ENCODE results near the gene RAPGEF6. TPM values are rescaled to one million over a fixed set of nuclear protein-coding genes. Genes with fewer than 3 reads are reported as not detected.
"Not testable (repeated sequence)": the region's sequence is repeated elsewhere in the genome, so short reads cannot be mapped to it uniquely, and the experiment has no call there.

The RAPGEF6 gene
- polyA plus RNA-seq, 12 donors: 7.6 to 49.3 (median 10.9) TPM

- no peak for DNase-seq
Measured at GRCh38 chr5:131511934-131512333, 123.1 kb downstream of the RAPGEF6 start.

- DNase-seq: no peak
Measured at GRCh38 chr5:131509801-131510200, 125.2 kb downstream of the RAPGEF6 start.

- no peak for DNase-seq
Measured at GRCh38 chr5:131505237-131505908, 129.7 kb downstream of the RAPGEF6 start.

GRCh38 chr5:131496400-131496713 lies 138.7 kb downstream of the RAPGEF6 start:
- DNase-seq: no peak

- DNase-seq: no peak
Measured at GRCh38 chr5:131495536-131496399, 139.3 kb downstream of the RAPGEF6 start.

GRCh38 chr5:131491749-131492148 lies 143.3 kb downstream of the RAPGEF6 start:
- no peak for DNase-seq

- DNase-seq: peak; percentile 15
Measured at GRCh38 chr5:131488463-131488862, 146.6 kb downstream of the RAPGEF6 start.

GRCh38 chr5:131487371-131487770 lies 147.7 kb downstream of the RAPGEF6 start:
- DNase-seq: not testable (repeated sequence)

GRCh38 chr5:131482617-131483016 lies 152.4 kb downstream of the RAPGEF6 start:
- no peak for DNase-seq

GRCh38 chr5:131481569-131481968 lies 153.5 kb downstream of the RAPGEF6 start:
- no peak for DNase-seq

GRCh38 chr5:131475541-131475941 lies 159.5 kb downstream of the RAPGEF6 start:
- DNase-seq: peak; percentile 12

GRCh38 chr5:131473731-131474130 lies 161.3 kb downstream of the RAPGEF6 start:
- DNase-seq: no peak

- no peak for DNase-seq
Measured at GRCh38 chr5:131466171-131466766, 168.8 kb downstream of the RAPGEF6 start.

- no peak for DNase-seq
Measured at GRCh38 chr5:131463656-131464055, 171.4 kb downstream of the RAPGEF6 start.

GRCh38 chr5:131462454-131462853 lies 172.6 kb downstream of the RAPGEF6 start:
- no peak for DNase-seq

GRCh38 chr5:131461742-131462141 lies 173.3 kb downstream of the RAPGEF6 start:
- DNase-seq: no peak

- DNase-seq: no peak
Measured at GRCh38 chr5:131460867-131461572, 174.0 kb downstream of the RAPGEF6 start.

- DNase-seq: no peak
Measured at GRCh38 chr5:131460133-131460532, 174.9 kb downstream of the RAPGEF6 start.

GRCh38 chr5:131459216-131459615 lies 175.8 kb downstream of the RAPGEF6 start:
- no peak for DNase-seq

- no peak for DNase-seq
Measured at GRCh38 chr5:131457193-131457592, 177.8 kb downstream of the RAPGEF6 start.

- DNase-seq: no peak
Measured at GRCh38 chr5:131450941-131451340, 184.1 kb downstream of the RAPGEF6 start.

- no peak for DNase-seq
Measured at GRCh38 chr5:131441184-131441583, 193.8 kb downstream of the RAPGEF6 start.
